Middle frontal gyrus (tissue), 1 donor: Measurements from ENCODE around the gene DDX51.
"Not testable (repeated sequence)": the region's sequence is repeated elsewhere in the genome, so short reads cannot be mapped to it uniquely, and the experiment has no call there.

Experiments used
- DNase-seq: peaks from one replicate; pipeline ENCODE4 v3.0.0-alpha.2; 2015; ENCODE audit warnings: low spot score; ENCODE audit errors: extremely low spot score

The DDX51 gene

DNA sequence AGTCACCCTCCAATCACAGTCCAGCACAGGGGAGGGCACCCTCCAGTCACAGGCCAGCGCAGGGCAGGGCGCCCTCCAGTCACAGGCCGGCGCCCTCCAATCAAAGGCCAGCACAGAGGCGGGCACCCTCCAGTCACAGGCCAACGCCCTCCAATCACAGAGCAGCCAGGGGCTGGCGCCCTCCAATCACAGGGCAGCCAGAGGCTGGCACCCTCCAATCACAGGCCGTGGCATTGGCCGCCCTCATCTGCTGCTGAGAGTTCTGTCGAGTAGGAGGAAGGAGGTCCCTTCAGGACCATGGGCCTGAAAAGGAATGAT, 26.6 kb downstream of the DDX51 start:
- no peak for DNase-seq

DNA sequence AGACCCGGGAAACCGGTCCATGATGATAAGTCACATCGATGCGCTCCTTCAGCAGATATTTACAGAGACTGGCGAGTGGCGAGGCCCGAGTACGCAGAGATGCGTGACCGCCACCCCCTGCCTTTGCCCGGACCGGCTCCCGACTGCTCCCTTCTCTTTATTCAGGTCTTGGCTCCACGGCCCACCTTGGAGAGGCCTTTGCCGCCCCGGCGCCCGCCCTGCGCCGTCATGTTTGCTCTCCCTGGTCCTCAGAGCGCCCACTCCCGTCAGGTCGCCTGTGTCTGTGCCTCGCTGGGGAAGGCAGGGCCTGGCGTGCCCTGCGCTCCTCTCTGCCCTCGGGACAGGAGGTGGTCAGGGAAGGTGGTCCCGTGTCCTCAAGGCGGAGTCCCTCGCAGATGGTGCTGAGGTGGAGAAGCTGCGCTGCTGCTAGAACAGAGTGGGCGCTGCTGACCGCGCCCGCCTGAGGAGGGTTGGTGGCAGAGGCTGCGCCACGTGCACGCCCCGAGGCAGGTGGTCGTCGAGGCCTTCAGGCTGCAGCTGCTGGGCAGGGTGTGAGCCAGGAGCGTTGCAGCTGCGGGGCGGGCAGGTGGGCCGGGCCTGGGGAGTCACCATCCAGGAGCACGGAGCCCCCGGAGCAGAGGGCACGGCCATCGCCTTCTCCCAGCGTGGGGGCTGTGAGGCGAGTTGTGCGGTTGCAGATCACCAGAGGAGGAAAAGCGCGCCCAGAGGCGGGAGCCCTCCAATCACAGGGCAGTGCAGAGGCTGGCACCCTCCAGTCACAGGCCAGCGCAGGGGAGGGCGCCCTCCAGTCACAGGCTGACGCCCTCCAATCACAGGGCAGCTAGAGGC, 27.2 kb downstream of the DDX51 start:
- no peak for DNase-seq

DNA sequence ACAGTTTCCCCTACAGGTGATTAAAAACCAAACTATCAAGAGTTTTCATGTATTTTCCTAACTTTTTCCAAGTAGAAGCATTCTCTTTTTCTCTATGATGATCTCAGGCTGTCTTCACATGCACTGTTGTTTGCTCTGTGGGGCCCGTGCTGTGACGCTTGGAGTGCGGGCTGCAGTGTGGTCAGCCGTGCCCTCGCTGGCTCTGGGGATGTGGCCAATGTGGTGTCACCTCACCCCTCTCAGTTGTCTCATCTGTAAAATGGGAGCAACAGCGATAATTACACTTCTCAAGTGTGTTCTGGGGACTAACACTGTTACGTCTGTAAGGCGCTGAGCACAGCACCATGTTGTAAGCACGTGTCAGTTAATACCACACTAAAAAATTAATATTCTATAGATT, 28.6 kb downstream of the DDX51 start:
- no peak for DNase-seq

DNA sequence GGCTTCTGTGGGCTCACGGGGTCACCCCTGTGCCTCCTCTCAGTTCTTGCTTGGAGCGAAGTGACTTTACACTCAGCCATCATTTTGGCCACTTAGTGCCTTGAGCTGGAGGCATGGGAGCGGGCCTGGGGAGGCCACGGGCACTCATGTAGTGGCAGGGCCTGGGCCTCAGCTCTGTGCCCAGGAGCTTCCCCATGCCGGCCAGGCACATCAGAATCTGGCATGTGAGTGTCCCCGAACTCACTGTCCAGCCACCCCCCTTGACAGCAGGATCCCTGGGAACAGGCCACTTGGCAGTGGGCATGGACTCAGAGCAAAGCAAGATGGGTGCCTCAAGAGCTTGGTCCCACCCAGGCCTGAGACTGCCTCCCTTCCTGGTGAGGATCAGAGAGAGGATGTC, 29.5 kb downstream of the DDX51 start:
- DNase-seq = no peak

DNA sequence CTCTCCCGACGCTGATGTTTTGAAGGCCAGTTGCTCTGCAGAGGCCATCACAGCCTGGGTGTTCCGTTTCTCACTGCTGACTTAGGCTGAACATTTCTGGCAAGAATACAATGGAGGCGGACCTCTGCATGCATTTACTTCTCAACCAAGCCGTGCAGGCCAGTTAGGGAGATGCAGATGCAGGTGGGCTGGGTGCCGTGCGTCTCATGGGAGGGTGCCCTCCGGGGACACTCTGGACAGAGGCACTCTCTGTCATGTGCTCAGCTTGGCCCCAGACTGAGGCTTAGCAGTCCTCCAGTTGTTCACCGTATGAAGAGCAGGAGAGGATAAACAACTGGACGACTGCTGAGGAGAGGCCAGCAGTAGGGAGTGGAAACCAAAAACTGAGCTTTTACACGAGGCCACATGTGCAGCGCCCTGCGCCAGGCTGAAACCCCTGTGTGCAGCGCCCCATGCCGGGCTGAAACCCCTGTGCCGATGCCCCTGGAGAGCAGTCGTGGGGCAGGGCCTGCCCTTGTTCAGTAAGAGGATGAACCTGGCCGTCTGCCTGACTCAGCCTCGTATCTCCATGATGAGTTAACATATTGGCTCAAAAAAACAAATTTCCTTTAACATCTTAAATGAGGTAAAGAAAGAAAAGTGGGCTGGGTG, 32.3 kb downstream of the DDX51 start:
- DNase-seq = no peak

DNA sequence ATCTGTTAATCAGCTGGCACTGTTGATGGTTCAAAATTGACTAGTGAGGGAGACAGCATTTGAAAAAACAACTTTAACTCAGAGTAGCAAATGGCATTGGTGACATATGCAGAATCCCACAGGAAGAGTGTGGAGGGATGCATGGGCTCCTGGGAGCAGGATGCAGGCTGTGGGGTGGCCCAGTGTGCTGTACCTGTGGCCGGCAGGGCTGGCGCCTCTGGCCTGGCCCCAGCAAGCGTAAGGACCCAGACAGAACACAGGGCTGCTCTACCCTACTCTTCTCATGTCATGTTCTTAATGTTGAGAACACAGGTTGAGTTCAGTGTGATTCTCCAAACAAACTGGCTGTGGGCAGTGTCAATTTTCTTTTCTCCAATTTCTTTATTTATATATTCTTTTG, 33.4 kb downstream of the DDX51 start:
- DNase-seq = no peak

DNA sequence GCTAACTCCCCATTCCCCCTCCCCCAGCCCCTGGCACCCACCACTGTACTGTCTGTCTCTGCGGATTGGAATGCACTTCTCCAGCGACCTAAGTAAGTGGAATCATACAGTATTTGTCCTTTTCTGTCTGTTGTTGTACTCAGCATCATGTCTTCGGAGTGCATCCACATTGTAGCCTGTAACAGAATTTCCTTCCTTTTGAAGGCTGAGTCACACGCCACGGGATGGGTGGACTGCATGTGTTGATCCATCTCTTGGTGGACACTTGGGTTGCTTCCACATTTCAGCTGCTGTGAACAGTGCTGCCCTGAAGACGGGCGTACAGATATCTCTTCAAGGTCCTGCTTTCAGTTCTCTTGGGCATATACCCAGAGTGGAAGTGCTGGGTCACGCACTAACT, 34.4 kb downstream of the DDX51 start:
- no peak for DNase-seq

DNA sequence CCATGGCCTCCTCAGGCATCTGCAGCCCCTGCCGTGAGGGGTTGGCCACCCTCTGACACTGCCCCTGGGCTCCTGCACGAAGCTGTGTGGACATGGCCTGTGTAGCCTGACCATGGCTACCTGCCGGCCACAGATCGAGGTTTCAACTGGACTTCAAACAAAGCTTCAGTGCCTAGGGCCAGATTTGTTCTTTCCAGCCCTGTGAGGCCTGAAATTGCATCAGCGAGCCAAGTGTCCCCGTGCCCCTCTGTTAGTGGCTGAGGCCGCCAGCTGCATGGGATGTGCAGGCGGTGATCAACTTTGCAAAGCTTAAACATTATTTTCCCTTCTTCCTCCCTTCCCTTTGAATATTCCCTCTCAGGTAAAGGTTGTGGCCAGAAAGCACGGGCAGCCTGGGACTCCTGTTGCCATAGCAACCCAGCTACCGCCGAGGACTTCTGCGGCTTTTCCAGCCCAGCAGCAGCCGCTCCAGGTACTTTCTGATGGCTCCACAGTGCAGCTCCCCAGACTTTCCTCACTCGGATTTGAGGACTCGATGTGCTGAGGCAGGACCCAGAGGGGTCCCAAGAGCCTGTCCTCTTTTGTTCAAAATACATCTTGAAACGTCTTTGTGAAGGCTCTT, 35.8 kb downstream of the DDX51 start:
- DNase-seq = no peak

DNA sequence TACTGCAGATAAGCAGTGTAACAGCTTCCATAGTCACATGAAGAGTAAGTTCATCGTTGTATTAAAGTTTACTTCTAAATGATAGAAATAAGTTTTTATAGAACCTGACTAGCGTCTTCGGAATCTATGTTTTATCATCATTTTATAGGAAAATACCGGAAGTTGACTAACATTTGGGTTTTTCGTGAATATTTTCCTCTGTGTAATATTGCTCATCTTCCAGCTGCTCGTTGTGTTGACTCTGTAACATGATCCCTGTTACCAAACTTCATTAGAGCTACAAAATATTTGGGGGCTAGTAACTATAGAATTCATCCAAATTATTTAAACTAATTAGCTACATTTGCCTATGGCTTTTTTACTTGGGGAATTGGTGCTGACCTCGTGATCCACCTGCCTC, 37.2 kb downstream of the DDX51 start:
- no peak for DNase-seq

DNA sequence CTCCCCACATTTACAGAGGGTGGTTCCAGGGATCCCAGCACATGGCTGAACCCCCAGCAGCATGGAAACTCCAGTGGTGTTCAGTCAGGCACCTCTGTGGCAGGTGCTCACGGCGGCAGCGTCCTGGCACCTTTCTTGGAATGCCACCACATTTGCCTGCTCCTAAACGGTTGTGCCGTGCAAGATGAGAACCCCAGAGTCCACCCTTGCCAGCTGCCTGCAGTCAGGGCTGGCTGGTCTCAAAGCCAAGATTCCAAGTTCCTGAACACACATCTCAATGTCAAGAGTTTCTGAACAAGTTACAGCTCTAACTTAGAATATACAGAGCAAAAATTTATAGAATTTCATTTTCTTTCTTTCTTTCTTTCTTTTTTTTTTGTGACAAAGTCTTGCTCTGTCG, 38.7 kb downstream of the DDX51 start:
- DNase-seq = no peak

DNA sequence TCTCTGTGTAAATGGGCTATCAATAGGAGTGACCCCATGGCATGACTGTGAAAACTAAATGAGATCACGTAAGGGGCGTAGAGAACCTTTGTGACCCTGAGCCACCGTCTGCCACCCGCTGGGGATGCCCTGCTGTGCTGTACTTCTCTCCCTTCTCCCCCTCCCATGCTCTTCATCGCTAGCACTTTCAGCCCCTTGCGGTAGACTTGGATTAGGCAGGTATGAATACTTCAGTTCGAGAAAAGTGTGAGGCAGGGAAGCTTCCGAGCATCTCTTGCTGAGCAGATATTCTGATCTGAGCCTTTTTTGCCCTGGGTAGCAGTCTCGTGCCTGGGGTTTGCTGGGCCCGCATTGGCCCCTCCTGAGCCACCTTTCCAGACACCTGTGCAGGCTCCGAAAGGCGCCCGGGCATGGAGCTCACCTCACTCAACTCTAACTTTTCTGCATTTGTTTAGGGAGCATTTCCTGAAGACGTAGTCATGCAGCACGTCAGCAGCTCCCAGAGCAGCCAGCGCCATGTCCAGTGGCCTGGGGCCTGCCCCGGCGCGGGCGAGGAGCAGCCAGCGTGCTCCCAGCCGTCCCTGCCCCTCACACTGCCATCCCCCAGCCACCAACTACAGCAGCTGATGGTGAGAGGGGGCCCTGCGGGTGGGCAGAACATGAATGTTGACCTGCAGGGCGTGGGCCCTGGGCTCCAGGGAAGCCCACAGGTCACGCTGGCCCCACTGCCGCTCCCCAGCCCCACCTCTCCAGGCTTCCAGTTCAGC, 40.4 kb downstream of the DDX51 start:
- no peak for DNase-seq

DNA sequence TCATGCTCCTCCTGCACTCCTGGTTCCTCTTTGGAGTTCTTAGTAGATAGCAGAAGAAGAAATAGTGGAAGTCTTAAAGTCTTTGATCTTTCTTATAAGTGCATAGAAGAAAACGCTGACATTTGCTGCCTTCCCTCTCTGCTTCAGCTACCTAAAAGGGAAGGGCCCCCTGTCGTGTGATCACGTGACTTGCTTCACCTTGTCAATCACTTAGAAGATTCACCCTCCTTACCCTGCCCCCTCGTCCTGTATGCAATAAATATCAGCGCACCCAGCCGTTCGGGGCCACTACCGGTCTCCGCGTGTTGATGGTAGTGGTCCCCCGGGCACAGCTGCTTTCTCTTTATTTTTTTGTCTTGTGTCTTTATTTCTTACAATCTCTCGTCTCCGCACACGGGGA, 41.0 kb downstream of the DDX51 start:
- not testable (repeated sequence) for DNase-seq

DNA sequence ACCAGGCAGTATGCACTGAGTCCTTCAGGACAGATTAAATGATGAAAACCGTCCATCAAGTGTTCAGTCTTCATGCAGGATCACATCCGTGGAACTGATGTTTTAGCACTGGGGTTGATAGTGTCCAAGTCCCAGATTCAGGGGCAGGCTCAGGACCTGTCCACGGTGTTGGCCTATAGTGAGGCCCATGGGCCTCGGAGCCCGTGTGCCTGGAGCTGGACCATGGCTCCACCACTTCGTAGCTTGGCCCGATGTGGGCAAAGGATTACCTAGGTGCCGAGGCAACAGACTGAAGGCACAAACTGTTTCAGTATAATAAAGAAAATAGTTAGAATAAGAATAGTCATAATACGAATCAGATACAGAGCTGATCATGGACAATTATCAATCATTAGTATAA, 41.8 kb downstream of the DDX51 start:
- DNase-seq = no peak

DNA sequence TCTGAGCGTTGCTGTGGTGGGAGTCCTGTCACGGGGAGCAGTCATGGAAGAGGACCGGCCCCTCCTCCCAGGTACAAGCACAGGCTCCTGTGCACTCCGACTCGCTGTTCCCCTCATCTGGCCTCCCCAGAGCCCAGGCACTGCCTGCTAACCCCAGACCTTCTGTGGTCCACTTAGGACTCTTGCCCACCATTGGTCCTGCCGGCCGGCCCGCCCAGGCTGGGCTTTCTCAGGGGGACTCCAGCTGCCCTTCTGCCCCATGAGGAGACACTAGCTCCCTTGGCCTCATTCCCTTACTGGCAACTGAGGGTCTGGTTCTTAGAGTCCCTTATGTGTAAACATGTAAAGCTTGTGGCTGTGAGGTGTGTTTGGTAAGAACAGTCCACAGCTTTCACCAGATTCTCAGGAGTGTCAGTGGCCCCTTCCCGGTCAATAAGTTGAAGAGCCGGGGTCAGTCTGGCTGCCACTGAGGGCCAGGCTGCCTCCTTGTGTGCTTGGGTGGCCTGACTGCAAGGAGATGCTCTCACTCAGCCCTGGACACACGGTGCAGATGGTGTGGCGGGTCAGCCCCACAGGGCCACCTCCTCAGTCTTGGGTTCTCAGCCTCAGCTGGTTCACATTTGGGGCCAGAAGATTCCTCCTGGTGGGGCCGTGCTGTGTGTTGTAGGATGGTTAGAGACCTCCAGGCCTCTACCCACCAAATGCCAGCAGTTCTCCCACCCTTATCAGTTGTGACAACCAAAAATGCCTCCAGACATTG, 43.6 kb downstream of the DDX51 start:
- DNase-seq = no peak

DNA sequence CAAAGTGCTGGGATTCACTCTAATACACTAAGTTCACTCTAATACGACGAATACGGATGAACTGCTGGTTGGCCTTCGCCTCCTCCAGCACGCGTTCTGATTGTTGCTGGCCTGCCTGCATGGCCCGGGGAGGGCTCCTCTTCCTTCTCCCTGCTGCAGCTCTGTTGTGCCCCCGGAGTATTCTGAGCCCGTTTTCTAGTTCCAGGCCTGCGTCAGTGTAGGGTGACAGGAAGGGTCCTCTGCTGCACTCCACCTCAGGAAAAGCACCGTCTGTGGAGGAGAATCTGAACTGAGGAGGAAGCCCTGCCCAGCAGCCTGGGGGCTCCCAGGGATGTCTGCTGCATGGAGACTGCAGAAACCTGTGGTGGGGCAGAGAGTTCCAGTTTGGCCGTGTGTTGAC, 44.4 kb downstream of the DDX51 start:
- no peak for DNase-seq

DNA sequence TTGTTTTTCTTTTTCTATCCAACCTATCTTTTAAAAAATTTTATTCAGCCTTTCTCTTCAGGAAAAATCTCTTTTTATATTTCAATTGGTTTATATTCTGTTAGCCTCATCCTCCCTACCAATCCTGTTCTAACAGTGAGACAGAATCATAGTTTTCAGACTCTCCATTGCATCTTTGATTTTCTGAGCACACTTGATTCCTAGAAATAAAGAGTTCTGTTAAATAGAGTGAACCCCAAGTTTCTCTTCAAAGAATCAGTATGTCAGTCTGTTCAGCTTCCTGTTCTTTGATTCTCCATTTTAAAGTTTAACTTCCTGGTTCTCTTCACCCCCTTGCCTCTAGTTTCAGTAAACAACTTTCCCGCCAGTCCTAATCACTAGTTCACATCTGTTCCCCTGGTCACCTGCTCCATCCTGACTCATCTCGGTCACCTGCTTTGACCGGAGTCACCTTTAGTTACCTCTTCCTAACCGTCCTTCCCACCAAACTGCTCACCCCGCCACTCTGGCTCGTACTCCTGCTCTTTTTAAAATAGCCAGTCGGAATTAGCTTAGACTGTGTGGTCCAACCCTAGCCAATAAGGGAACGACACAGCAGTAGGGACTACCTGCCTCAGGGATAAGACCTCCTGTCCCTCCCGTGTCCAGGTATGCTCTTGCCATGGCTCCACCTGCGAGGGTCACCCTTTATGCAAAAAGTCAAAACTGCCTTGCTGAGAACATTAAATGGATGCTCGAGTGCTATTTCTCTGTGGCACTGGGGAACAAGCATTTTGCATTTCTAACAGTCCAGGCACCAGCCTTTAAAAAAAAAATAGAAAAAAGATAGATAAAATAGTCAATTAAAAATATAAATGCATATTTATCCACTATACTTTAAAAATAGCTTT, 48.4 kb downstream of the DDX51 start:
- DNase-seq = no peak

DNA sequence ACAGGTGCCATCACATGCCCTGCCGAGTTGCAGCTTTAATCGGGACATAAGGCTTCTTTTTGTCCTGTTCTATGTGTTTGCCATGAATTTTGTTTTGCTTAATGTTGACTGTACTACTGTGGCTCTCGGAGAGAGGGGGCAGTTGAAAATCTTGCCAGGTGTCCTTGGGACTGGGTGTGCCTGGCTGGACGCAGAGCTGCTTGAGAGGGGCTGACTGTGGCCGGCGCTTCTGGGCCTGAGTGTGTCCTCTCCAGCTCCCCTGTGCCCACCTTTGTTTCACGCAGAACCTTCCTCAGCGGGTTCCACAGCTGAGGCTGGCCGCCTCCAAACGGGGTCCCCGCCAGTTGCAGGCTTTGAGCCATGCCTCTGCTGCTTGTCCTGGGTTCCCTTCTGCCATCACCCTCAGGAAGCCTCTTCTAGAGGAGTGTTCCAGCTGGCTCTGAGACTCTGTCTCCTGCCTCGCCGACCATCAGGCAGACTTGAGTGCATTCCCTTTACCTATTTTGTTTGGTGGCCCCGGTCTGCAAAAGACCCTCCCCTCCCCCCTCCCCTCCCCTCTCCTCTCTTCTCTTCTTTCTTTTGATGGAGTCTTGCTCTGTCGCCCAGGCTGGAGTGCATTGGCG, 49.7 kb downstream of the DDX51 start:
- no peak for DNase-seq

DNA sequence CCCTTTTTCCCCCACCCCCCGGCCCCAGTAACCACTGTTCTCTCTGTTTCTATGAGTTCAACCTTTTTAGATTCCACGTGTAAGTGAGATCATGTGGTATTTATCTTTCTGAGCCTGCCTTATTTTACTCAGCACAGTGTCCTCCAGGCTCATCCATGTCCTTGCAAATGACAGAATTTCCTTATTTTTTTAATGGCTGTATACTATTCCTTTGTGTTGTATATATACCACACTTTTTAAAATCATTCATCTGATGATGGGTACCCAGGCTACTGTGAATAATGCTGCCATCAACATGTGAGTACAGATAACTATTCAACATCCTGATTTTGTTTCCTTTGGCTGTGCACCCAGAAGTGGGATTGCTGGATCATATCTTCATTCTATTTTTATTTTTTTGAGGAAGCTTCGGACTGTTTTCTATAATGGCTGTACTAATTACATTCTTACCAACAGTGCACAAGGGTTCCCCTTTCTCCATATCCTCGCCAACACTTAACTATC, 54.7 kb downstream of the DDX51 start:
- DNase-seq = no peak
